C4-2B (cell line): Measurements from ENCODE around the gene SHMT2.

ENCODE experiments used
- H3K27ac ChIP-seq: fragments of 450-650 bp; 2 replicates; pipeline ENCODE4 v1.5.1; 2017
- CTCF ChIP-seq: fragments of 450-650 bp; conservative IDR thresholded peaks from 2 replicates; pipeline ENCODE4 v1.5.1; 2017; ENCODE audit warnings: mild to moderate bottlenecking
- ZFX ChIP-seq: fragments of 450-650 bp; IDR thresholded peaks from 2 replicates; pipeline ENCODE4 v1.6.1; 2017

The SHMT2 gene

GRCh38 chr12:57185403-57185802 is 44.1 kb upstream of the SHMT2 start:
- no peak overlapping the region for H3K27ac ChIP-seq
- no peak for TF ChIP-seq ZFX
- no peak for TF ChIP-seq CTCF

- no peak overlapping the region for H3K27ac ChIP-seq
- no peak for TF ChIP-seq CTCF
- TF ChIP-seq ZFX = no peak
Measured at GRCh38 chr12:57185906-57186508, 43.5 kb upstream of the SHMT2 start.

GRCh38 chr12:57187222-57188089 is 42.1 kb upstream of the SHMT2 start:
- H3K27ac ChIP-seq = no peak overlapping the region
- TF ChIP-seq ZFX (no peak), CTCF (no peak)

GRCh38 chr12:57188090-57188425 is 41.5 kb upstream of the SHMT2 start:
- TF ChIP-seq CTCF (no peak), ZFX (no peak)
- no peak overlapping the region for H3K27ac ChIP-seq

GRCh38 chr12:57190037-57190436 is 39.5 kb upstream of the SHMT2 start:
- TF ChIP-seq CTCF = no peak
- TF ChIP-seq ZFX = no peak
- H3K27ac ChIP-seq = no peak overlapping the region

GRCh38 chr12:57190821-57191220 is 38.7 kb upstream of the SHMT2 start:
- no peak overlapping the region for H3K27ac ChIP-seq
- TF ChIP-seq CTCF (no peak), ZFX (no peak)

- no peak overlapping the region for H3K27ac ChIP-seq
- TF ChIP-seq ZFX (no peak), CTCF (no peak)
Measured at GRCh38 chr12:57191410-57191809, 38.1 kb upstream of the SHMT2 start.
